Measurements from ENCODE around the gene FRMPD1. TPM values are rescaled to one million over a fixed set of nuclear protein-coding genes. Genes with fewer than 3 reads are reported as not detected.

Gene FRMPD1
- total RNA-seq, 2 donors from 2014 or later = 0.66 to 0.78 TPM

GRCh38 chr9:37650299-37650872 is 368 bp upstream of the FRMPD1 start:
- intact Hi-C loops (cut with DNase I) = no loop called here
- no peak for ATAC-seq
- 20 to 65% methylated on average over 12 to 41 of the region's 45 CpGs for WGBS, 2 donors
- H3K36me3 ChIP-seq (replicated peaks in 1 of 2; ENCODE audit: insufficient read depth in 1 of 2, low read depth in 2 of 2) = no peaks in the 10 kb centered on the region
- H3K27me3 ChIP-seq = no peaks in the 10 kb centered on the region
- no peaks in the 10 kb centered on the region for H3K9me3 ChIP-seq
- no peak for TF ChIP-seq CTCF (IDR thresholded peaks at IDR 0.05)
- H3K4me1 ChIP-seq = peaks cover 10% of the 10 kb centered on the region
- no peak overlapping the region for H3K4me3 ChIP-seq
- DNase-seq = peak in 1 of 4 donors; percentile 13
- H3K27ac ChIP-seq = no peak overlapping the region

DNA sequence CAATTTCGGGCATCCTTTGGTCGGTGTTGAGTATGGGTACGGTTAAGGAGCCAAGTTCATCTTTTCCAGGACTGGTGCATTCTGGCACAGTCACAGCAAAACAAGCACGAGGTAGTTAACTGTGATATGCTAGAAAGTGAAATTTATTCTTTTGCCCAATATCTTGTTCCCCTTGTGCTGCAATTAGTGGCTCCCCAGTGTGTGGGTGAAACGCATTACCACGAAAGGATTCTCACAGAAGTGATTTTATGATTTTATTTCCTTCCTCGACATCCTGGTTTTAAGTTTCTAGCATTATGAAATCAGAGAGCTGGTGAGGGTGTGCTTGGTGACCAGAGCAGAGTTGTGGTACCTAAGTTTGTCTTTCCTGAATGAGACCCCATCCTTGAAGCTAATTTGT is 1.5 kb downstream of the FRMPD1 start:
- TF ChIP-seq CTCF (IDR thresholded peaks at IDR 0.05) (no peak), POLR2A (IDR thresholded peaks at IDR 0.05) (no peak)
- 61 to 72% methylated on average over 7 of the region's 7 CpGs for WGBS, 2 donors
- Histone ChIP-seq H3K36me3 (replicated peaks in 1 of 2; ENCODE audit: insufficient read depth in 1 of 2, low read depth in 2 of 2) (no peaks in the 10 kb centered on the region), H3K4me3 (no peak overlapping the region), H3K27me3 (no peaks in the 10 kb centered on the region), H3K27ac (no peak overlapping the region), H3K4me1 (peaks cover 10% of the 10 kb centered on the region), H3K9me3 (no peaks in the 10 kb centered on the region)
- intact Hi-C loops (cut with DNase I) = no loop called here
- no peak for DNase-seq
- no peak for ATAC-seq

DNA sequence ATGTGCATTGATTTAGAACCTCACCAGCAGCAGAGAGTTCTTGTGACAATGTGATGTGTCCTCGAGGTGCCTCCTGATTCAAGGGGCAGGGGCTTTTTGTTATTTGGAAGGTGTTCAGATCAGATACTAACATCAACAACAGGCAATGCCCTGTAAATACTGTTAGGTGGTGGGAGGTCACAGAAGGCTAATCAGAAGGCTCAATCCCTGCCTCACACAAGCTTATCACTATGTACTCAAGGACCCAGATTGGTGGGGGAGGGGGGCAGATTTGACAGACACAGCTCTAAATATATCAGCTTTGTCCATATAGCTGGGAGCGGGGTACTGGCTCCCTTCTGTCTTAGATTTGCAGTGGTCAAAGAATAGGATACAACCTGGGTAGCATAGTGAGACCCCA is 2.6 kb downstream of the FRMPD1 start:
- Histone ChIP-seq H3K4me3 (no peak overlapping the region), H3K27ac (no peak overlapping the region), H3K27me3 (no peaks in the 10 kb centered on the region), H3K4me1 (peaks cover 10% of the 10 kb centered on the region), H3K36me3 (replicated peaks in 1 of 2; ENCODE audit: insufficient read depth in 1 of 2, low read depth in 2 of 2) (no peaks in the 10 kb centered on the region), H3K9me3 (no peaks in the 10 kb centered on the region)
- no peak for TF ChIP-seq CTCF (IDR thresholded peaks at IDR 0.05)
- TF ChIP-seq POLR2A (IDR thresholded peaks at IDR 0.05) = no peak
- DNase-seq = no peak
- intact Hi-C loops (cut with DNase I) = no loop called here
- ATAC-seq = no peak
- 68 to 76% methylated on average over 2 of the region's 2 CpGs for WGBS, 2 donors

DNA sequence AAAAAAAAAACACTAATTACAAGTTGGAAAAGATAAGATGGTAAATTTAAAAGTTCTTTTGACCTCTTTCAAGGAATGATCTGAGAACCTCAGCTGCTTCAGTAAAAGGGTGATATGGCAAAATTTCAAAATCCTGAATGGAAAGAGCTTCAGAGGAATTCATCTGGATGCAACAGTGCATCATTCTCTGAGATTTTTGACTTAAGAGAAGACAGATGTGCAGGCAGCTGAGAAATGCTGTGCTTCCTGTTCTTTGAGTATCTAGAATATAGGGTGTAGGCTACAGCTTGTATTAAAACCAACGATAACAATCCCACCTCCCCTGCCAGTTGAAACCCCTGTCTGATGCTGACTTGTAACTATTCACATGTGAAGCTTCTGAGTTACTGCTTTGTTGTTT is 6.2 kb downstream of the FRMPD1 start:
- Histone ChIP-seq H3K4me3 (no peak overlapping the region), H3K9me3 (no peaks in the 10 kb centered on the region), H3K36me3 (replicated peaks in 1 of 2; ENCODE audit: insufficient read depth in 1 of 2, low read depth in 2 of 2) (no peaks in the 10 kb centered on the region), H3K27ac (no peak overlapping the region), H3K4me1 (no peaks in the 10 kb centered on the region), H3K27me3 (no peaks in the 10 kb centered on the region)
- intact Hi-C loops (cut with DNase I) = no loop called here
- TF ChIP-seq CTCF (IDR thresholded peaks at IDR 0.05) (no peak), POLR2A (IDR thresholded peaks at IDR 0.05) (no peak)
- DNase-seq = no peak
- 38 to 67% methylated on average over 1 of the region's 1 CpG for WGBS, 2 donors
- no peak for ATAC-seq

DNA sequence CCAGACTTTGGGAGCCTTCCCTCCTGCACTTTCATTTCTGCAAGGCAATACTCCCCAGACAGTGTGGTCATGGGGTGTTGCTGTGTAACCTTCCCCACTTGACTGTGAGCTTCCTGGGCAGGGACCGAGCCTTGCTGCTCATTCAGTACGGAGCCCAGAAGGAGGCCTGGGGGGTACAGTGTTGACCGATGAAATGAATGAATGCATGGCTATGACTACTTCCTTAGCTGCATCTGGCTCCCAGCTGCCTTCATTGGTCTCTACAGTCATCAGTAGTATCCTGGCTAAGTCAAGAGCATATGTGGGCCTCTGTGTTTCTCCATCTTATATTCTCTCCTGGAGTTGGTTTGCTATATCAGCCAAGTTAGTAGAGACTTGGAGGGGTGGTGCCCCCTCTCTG is 9.9 kb downstream of the FRMPD1 start:
- intact Hi-C loops (cut with DNase I) = no loop called here
- Histone ChIP-seq H3K27me3 (no peaks in the 10 kb centered on the region), H3K36me3 (replicated peaks in 1 of 2; ENCODE audit: insufficient read depth in 1 of 2, low read depth in 2 of 2) (no peaks in the 10 kb centered on the region), H3K9me3 (no peaks in the 10 kb centered on the region), H3K27ac (no peak overlapping the region), H3K4me1 (no peaks in the 10 kb centered on the region), H3K4me3 (no peak overlapping the region)
- ATAC-seq = no peak
- TF ChIP-seq POLR2A (IDR thresholded peaks at IDR 0.05) = no peak
- TF ChIP-seq CTCF (IDR thresholded peaks at IDR 0.05) = no peak
- 85 to 93% methylated on average over 3 of the region's 3 CpGs for WGBS, 2 donors
- DNase-seq = no peak
